Measurements from ENCODE around the gene TPCN2. TPM values are rescaled to one million over a fixed set of nuclear protein-coding genes. Genes with fewer than 3 reads are reported as not detected.

Gene TPCN2
- polyA plus RNA-seq, 1 donor from 2014 or later: 14.2 TPM

GRCh38 chr11:69071086-69071800, 22.5 kb downstream of the TPCN2 start:
- no peaks in the 10 kb centered on the region for H3K9me2 ChIP-seq (ENCODE audit: insufficient read depth, low read length)
- no peaks in the 10 kb centered on the region for H4K20me1 ChIP-seq (ENCODE audit: insufficient read depth)
- no peaks in the 10 kb centered on the region for H3K36me3 ChIP-seq (ENCODE audit: insufficient read depth, low read length)
- no peak overlapping the region for H3K4me2 ChIP-seq (ENCODE audit: low read length)
- no peak overlapping the region for H3K4me3 ChIP-seq (ENCODE audit: low read length)
- no peaks in the 10 kb centered on the region for H3K79me2 ChIP-seq (replicated peaks; ENCODE audit: insufficient read depth, low read length)
- no peaks in the 10 kb centered on the region for H3F3A ChIP-seq (ENCODE audit: insufficient read depth, low read length, poor library complexity, severe bottlenecking)
- H3K9ac ChIP-seq (ENCODE audit: low read length): no peak overlapping the region
- no peaks in the 10 kb centered on the region for H3K9me3 ChIP-seq (ENCODE audit: low read length)
- TF ChIP-seq, protein P1, sequence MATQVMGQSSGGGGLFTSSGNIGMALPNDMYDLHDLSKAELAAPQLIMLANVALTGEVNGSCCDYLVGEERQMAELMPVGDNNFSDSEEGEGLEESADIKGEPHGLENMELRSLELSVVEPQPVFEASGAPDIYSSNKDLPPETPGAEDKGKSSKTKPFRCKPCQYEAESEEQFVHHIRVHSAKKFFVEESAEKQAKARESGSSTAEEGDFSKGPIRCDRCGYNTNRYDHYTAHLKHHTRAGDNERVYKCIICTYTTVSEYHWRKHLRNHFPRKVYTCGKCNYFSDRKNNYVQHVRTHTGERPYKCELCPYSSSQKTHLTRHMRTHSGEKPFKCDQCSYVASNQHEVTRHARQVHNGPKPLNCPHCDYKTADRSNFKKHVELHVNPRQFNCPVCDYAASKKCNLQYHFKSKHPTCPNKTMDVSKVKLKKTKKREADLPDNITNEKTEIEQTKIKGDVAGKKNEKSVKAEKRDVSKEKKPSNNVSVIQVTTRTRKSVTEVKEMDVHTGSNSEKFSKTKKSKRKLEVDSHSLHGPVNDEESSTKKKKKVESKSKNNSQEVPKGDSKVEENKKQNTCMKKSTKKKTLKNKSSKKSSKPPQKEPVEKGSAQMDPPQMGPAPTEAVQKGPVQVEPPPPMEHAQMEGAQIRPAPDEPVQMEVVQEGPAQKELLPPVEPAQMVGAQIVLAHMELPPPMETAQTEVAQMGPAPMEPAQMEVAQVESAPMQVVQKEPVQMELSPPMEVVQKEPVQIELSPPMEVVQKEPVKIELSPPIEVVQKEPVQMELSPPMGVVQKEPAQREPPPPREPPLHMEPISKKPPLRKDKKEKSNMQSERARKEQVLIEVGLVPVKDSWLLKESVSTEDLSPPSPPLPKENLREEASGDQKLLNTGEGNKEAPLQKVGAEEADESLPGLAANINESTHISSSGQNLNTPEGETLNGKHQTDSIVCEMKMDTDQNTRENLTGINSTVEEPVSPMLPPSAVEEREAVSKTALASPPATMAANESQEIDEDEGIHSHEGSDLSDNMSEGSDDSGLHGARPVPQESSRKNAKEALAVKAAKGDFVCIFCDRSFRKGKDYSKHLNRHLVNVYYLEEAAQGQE (IDR thresholded peaks at IDR 0.05; ENCODE audit: borderline replicate concordance): no peak
- TF ChIP-seq EZH2 (IDR thresholded peaks at IDR 0.05; ENCODE audit: borderline replicate concordance, insufficient read depth, low read length, poor library complexity, severe bottlenecking): no peak
- TF ChIP-seq EP300 (conservative IDR thresholded peaks at IDR 0.05; ENCODE audit: poor library complexity, severe bottlenecking): no peak
- no peak for TF ChIP-seq POLR2AphosphoS5 (IDR thresholded peaks at IDR 0.05)
- TF ChIP-seq CTCF (IDR thresholded peaks at IDR 0.05; ENCODE audit: poor library complexity, severe bottlenecking): no peak
- TF ChIP-seq TAF1 (IDR thresholded peaks at IDR 0.05; ENCODE audit: low read depth): no peak
- no peak for TF ChIP-seq RAD21 (conservative IDR thresholded peaks at IDR 0.05)
- TF ChIP-seq SMC3 (conservative IDR thresholded peaks at IDR 0.05; ENCODE audit: poor library complexity): no peak
- TF ChIP-seq MXI1 (conservative IDR thresholded peaks at IDR 0.05; ENCODE audit: poor library complexity, severe bottlenecking): no peak
- H3K27me3 ChIP-seq (ENCODE audit: insufficient read depth, low read depth, low read length): no peaks in the 10 kb centered on the region
- no peak overlapping the region for H2AFZ ChIP-seq (ENCODE audit: low read depth, low read length)
- no peak overlapping the region for H3K27ac ChIP-seq (ENCODE audit: low read length)

- H4K20me1 ChIP-seq (ENCODE audit: insufficient read depth): no peaks in the 10 kb centered on the region
- H3K9me3 ChIP-seq (ENCODE audit: low read length): no peaks in the 10 kb centered on the region
- H3K4me2 ChIP-seq (ENCODE audit: low read length): no peak overlapping the region
- H3K9me2 ChIP-seq (ENCODE audit: insufficient read depth, low read length): no peaks in the 10 kb centered on the region
- H3K27me3 ChIP-seq (ENCODE audit: insufficient read depth, low read depth, low read length): no peaks in the 10 kb centered on the region
- no peak overlapping the region for H3K4me3 ChIP-seq (ENCODE audit: low read length)
- no peak overlapping the region for H3K9ac ChIP-seq (ENCODE audit: low read length)
- TF ChIP-seq EP300 (conservative IDR thresholded peaks at IDR 0.05; ENCODE audit: poor library complexity, severe bottlenecking) (no peak), SMC3 (conservative IDR thresholded peaks at IDR 0.05; ENCODE audit: poor library complexity) (no peak), RAD21 (conservative IDR thresholded peaks at IDR 0.05) (no peak), POLR2AphosphoS5 (IDR thresholded peaks at IDR 0.05) (no peak), MXI1 (conservative IDR thresholded peaks at IDR 0.05; ENCODE audit: poor library complexity, severe bottlenecking) (no peak), EZH2 (IDR thresholded peaks at IDR 0.05; ENCODE audit: borderline replicate concordance, insufficient read depth, low read length, poor library complexity, severe bottlenecking) (no peak), TAF1 (IDR thresholded peaks at IDR 0.05; ENCODE audit: low read depth) (no peak), CTCF (IDR thresholded peaks at IDR 0.05; ENCODE audit: poor library complexity, severe bottlenecking) (no peak)
- TF ChIP-seq, protein P1 (IDR thresholded peaks at IDR 0.05; ENCODE audit: borderline replicate concordance): no peak
- H3K36me3 ChIP-seq (ENCODE audit: insufficient read depth, low read length): no peaks in the 10 kb centered on the region
- H2AFZ ChIP-seq (ENCODE audit: low read depth, low read length): no peak overlapping the region
- H3K79me2 ChIP-seq (replicated peaks; ENCODE audit: insufficient read depth, low read length): no peaks in the 10 kb centered on the region
- no peak overlapping the region for H3K27ac ChIP-seq (ENCODE audit: low read length)
- H3F3A ChIP-seq (ENCODE audit: insufficient read depth, low read length, poor library complexity, severe bottlenecking): no peaks in the 10 kb centered on the region
Measured at GRCh38 chr11:69071956-69072355, 23.2 kb downstream of the TPCN2 start.

Data from neural cell (in vitro differentiated cells).